Spinal cord (tissue), 10 donors: Measurements from ENCODE around the gene DPH3. TPM values are rescaled to one million over a fixed set of nuclear protein-coding genes. Genes with fewer than 3 reads are reported as not detected.

ENCODE experiments used
- DNase-seq, 6 donors: peaks; one replicate each; pipeline versions ENCODE4 v3.0.0 to v3.0.0-alpha.2; 2013 to 2015; ENCODE audit warnings: low spot score in 6 of 6, low read depth in 4 of 6
- H3K27ac ChIP-seq: one replicate; pipeline ENCODE4 v1.5.1; 2013; ENCODE audit warnings: low read depth, low read length, control low read depth
- H3K27me3 ChIP-seq: one replicate; pipeline ENCODE4 v1.6.1; 2013; ENCODE audit warnings: low read length; ENCODE audit not compliant: control insufficient read depth, insufficient read depth
- H3K36me3 ChIP-seq: one replicate; pipeline ENCODE4 v1.6.1; 2013; ENCODE audit warnings: low read length; ENCODE audit not compliant: control insufficient read depth, insufficient read depth
- H3K4me1 ChIP-seq: one replicate; pipeline ENCODE4 v1.6.1; 2013; ENCODE audit warnings: low read length; ENCODE audit not compliant: control insufficient read depth, insufficient read depth
- H3K4me3 ChIP-seq: one replicate; pipeline ENCODE4 v1.5.1; 2013; ENCODE audit warnings: low read depth, low read length, control low read depth
- H3K9me3 ChIP-seq: one replicate; pipeline ENCODE4 v1.6.1; 2013; ENCODE audit warnings: low read length; ENCODE audit not compliant: control insufficient read depth, insufficient read depth
- whole genome bisulfite sequencing: methylation state at CpG from one replicate; pipeline ENCODE4 v1.1.5; 2013; ENCODE audit warnings: missing lambda C conversion rate; ENCODE audit not compliant: insufficient coverage; 5-methylcytosine and 5-hydroxymethylcytosine counted together
- polyA plus RNA-seq, 2 donors: library from polyadenylated mRNA; unstranded; fragments of 120-200 nt; gene quantifications; one replicate each; pipeline ENCODE4 v1.2.1, GENCODE V29; 2013; ENCODE audit not compliant: insufficient read length in 2 of 2
- total RNA-seq, 2 donors: library from RNA; depleted of rRNA in 1 of 2; stranded (reverse); fragments of 120-200 nt in 1 of 2; fragments of >200 nt in 1 of 2; gene quantifications; one replicate each; pipeline versions ENCODE4 v1.2.3 to v1.2.4, GENCODE V29; 2013 to 2014
- donor health status: healthy.

The DPH3 gene
- total and polyA plus RNA-seq, 4 donors, result 17.9 to 41.6 (median 35.5) TPM

DNA sequence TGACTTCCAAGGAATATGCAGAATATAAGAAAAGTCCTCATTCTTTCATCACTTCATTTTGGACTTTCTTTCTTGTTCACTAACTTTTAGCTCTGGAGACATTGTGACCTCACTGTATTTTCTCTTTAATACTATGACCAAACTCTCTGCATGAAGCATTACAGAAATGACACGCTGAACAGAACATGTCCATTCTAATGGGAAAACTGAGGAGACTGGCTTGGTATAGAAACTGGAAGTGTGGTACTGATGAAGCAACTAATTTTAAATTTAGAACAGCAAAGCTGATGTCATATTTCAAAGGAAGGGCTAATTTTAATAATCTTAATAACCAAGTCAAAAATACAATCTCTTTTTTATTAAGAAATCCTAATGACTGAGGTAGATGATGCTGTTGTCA is 4.7 kb downstream of the DPH3 start:
- H3K4me3 ChIP-seq, result no peak overlapping the region
- WGBS, result no CpG with 5 or more reads among the region's 1 CpG

DNA sequence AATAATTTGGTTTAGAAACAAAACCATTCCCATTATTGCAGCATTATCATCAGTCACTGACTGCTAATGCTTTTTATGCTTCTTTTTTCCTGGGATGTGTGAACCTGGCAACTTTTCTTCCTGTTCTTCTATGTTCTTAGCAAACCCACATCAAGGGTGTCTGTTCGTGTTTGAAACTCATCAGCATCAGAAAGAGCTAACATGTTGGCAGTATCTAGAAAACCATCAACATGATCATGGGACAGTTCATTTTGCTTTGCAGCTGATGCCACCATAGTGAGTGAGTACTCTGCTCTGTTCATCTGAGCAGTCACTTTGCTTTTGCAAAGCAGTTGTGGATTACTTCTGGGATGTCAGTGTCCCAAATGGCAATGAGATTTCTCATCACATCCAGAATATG is 5.9 kb downstream of the DPH3 start:
- peak in 1 of 6 donors; percentile 54 for DNase-seq
- no peak overlapping the region for H3K4me3 ChIP-seq
- H3K27ac ChIP-seq, result no peak overlapping the region
- 100% methylated on average over 1 of the region's 1 CpG for WGBS
- H3K4me1 ChIP-seq, result no peaks in the 10 kb centered on the region
- peaks cover 3% of the 10 kb centered on the region for H3K36me3 ChIP-seq
- H3K27me3 ChIP-seq, result no peaks in the 10 kb centered on the region
- no peaks in the 10 kb centered on the region for H3K9me3 ChIP-seq

More for the DNA sequence above, 4.7 kb downstream of the DPH3 start:
- no peak overlapping the region for H3K27ac ChIP-seq
- H3K9me3 ChIP-seq, result no peaks in the 10 kb centered on the region
- H3K27me3 ChIP-seq, result no peaks in the 10 kb centered on the region
- peaks cover 3% of the 10 kb centered on the region for H3K36me3 ChIP-seq
- DNase-seq, result no peak
- H3K4me1 ChIP-seq, result peaks cover 7% of the 10 kb centered on the region

DNA sequence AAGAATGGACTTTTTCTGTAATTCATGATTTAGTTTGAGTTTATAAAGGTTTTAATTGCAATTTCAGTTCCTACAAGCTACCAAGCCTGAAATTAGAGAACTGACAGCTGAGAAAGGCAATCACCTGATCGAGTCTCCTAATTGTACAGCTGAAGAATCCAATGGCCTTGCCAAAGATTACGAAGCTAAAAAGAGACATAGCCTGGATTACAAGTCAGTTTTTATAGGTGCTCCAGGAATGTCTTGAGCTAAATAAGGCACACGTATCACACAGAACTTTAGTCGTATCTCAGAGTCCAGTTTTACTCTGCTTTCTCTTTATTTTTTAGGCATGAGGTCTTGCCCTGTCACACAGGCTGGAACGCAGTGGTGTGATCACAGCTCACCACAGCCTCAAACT is 6.6 kb downstream of the DPH3 start:
- peaks cover 3% of the 10 kb centered on the region for H3K36me3 ChIP-seq
- 95% methylated on average over 5 of the region's 5 CpGs for WGBS
- H3K27ac ChIP-seq, result no peak overlapping the region
- no peaks in the 10 kb centered on the region for H3K4me1 ChIP-seq
- DNase-seq, result no peak
- H3K4me3 ChIP-seq, result no peak overlapping the region
- no peaks in the 10 kb centered on the region for H3K27me3 ChIP-seq
- H3K9me3 ChIP-seq, result no peaks in the 10 kb centered on the region

DNA sequence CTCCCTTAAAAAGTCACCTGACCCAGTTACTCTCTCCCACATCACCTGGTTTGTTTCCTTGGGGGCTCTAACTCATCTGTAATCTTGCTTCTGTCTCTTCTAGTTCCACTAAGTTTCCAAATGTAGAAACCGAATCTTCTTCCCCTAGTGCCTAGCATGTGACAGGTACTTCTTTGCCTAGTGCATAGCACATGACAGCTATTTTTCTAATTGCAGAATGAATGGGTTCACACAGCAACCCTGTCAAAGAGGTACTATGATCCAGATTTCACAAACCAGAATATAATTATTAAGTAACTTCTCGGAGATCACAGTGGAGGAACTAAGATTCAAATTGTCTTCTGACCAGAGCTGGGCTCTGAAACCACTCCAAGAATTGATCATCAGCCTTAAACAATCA is 7.4 kb downstream of the DPH3 start:
- H3K27ac ChIP-seq, result no peak overlapping the region
- no peak overlapping the region for H3K4me3 ChIP-seq
- H3K27me3 ChIP-seq, result no peaks in the 10 kb centered on the region
- WGBS, result 100% methylated on average over 1 of the region's 2 CpGs
- H3K9me3 ChIP-seq, result no peaks in the 10 kb centered on the region
- no peaks in the 10 kb centered on the region for H3K4me1 ChIP-seq
- DNase-seq, result no peak
- H3K36me3 ChIP-seq, result peaks cover 3% of the 10 kb centered on the region

DNA sequence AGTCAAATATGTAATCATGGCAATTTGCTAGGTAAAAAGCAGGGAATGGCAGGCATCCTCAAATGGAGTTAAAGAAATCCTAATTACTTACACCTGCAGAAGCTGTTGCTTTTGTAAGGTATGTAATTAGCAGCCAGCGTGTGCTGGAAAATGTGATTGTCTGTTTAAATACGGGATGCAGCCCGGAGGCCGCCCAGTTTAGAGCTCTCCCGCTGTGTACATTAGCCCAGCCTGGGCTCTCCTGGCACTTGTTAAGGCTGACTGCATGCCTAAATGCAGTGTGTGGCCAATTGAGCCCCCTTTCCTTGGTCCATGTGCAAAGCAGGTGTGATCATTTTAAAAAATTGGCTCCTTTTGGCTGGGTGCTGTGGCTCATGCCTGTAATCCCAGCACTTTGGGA is 9.0 kb downstream of the DPH3 start:
- H3K4me3 ChIP-seq, result no peak overlapping the region
- no peaks in the 10 kb centered on the region for H3K27me3 ChIP-seq
- no peaks in the 10 kb centered on the region for H3K36me3 ChIP-seq
- H3K4me1 ChIP-seq, result no peaks in the 10 kb centered on the region
- H3K9me3 ChIP-seq, result no peaks in the 10 kb centered on the region
- 36% methylated on average over 5 of the region's 5 CpGs for WGBS
- no peak overlapping the region for H3K27ac ChIP-seq
- peak in 1 of 6 donors; percentile 70 for DNase-seq

DNA sequence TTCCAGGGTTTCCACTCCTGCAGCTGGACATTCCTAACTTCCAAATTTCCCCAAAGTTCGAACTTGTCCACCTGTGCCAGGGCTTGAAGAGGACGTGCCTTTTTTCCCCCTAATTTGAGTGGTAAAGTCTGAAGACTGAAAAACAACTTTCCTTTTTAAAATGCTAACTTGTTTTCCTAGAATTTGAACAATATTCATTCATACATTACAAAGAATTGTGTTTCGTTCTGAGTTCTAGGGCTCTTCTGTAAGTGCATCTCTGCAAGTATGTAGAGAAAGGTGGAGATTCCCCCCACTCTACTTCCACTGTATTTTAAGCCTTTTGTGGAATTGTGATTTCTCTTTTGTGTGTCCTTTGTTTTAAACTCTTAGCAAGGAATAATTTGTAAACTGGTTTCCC is 9.4 kb downstream of the DPH3 start:
- Histone ChIP-seq H3K27ac (no peak overlapping the region), H3K4me3 (no peak overlapping the region), H3K27me3 (no peaks in the 10 kb centered on the region), H3K4me1 (no peaks in the 10 kb centered on the region), H3K36me3 (no peaks in the 10 kb centered on the region), H3K9me3 (no peaks in the 10 kb centered on the region)
- no CpG with 5 or more reads among the region's 3 CpGs for WGBS
- no peak for DNase-seq

DNA sequence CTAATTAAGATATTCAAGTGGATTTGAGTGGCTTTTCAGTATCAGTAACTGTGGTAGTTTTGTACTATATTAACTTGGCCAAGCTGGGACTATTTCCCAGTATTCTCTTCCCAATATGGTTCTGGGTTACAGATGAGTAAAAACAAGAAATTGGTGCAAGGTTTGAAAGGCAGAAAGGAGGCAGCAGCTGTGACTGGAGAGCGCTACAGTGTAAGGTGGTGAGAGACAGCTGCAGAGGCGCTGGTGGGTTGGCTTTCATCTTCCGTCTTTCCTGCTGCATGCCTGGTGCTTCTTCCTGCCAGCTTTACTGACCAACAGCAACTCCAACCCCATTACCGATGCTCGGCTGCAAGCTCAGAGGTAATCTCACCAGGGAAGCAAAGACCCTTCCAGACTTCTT is 9.8 kb downstream of the DPH3 start:
- no peak for DNase-seq
- Histone ChIP-seq H3K36me3 (no peaks in the 10 kb centered on the region), H3K4me3 (no peak overlapping the region), H3K4me1 (no peaks in the 10 kb centered on the region), H3K9me3 (no peaks in the 10 kb centered on the region), H3K27ac (no peak overlapping the region), H3K27me3 (no peaks in the 10 kb centered on the region)
- WGBS, result 60% methylated on average over 5 of the region's 5 CpGs

DNA sequence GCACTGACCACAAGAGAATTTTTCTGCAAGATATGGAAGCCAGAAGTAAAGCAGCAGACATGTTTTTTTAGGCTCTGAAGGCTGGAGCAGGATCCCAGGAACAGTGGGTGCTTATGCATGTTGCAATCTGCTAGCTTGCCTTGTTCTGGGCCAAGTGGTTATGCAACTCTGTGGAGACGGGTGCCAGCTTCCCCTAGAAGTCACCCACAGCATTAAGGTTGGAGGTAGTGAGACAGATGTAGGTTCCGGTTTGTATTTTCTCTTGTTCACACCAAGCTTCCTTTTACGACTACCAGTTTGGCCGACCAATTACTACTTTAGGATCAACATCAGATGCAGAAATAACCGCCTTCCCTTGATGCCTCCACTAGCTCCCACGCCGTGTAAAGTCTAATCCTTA is 11.1 kb downstream of the DPH3 start:
- Histone ChIP-seq H3K4me3 (no peak overlapping the region), H3K9me3 (no peaks in the 10 kb centered on the region), H3K4me1 (no peaks in the 10 kb centered on the region), H3K27ac (no peak overlapping the region), H3K27me3 (no peaks in the 10 kb centered on the region), H3K36me3 (no peaks in the 10 kb centered on the region)
- DNase-seq, result no peak
- 86% methylated on average over 5 of the region's 7 CpGs for WGBS

DNA sequence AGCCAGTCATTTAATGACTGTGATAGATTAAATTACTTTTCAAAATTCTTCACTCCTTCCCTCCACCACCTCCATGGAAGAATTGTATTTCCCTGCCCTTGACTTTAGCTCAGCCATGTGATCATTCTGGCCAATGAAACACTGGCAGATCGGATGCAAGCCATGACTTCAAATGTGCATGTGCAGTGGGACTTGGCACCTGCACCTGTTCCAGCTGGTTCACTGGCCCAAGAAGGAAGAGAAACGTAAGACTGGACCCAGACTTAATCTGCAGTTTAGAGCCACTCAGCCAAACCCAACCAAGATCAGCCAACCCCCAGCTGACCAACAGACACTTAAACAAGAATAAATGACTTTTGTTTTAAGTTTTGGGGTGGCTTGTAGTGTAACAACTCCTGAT is 11.8 kb downstream of the DPH3 start:
- Histone ChIP-seq H3K36me3 (no peaks in the 10 kb centered on the region), H3K27me3 (no peaks in the 10 kb centered on the region), H3K9me3 (no peaks in the 10 kb centered on the region), H3K27ac (no peak overlapping the region), H3K4me3 (no peak overlapping the region), H3K4me1 (no peaks in the 10 kb centered on the region)
- DNase-seq, result no peak
- 62% methylated on average over 1 of the region's 2 CpGs for WGBS

DNA sequence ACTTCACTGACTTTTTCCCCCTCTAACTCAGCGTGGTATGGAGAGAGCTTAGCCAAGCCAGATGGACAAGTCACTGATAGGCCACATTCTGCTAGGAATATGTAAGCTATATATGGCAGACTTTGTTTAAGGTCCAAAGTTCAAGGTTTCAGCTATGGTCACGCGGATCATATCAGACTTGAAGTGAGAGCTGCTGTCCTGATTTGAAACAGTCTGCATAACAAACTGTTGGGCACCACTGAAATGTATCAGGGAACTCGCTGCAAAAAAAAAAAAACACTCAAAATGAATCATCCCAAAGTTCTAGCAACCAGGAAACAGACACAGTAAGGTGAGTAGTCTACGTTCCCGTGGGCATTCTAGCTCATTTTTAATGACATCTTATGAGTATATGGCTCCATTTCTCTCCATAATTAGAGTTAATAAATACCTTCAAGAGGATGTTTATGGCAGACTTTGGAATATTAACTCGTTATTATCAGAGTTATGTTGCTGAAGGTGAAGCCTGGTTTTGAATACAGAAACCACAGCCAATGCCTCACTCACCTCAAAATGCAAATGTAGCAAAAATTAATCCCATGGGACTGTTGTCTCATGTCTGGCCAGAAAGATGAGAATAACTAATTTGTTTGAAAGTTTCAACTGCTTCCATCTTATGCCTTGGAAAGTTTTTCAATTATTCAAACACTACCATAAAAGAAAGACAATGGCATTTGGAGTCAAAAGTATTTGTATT is 12.3 kb downstream of the DPH3 start:
- peak in 1 of 6 donors; percentile 22 for DNase-seq
- Histone ChIP-seq H3K27ac (no peak overlapping the region), H3K9me3 (no peaks in the 10 kb centered on the region), H3K4me3 (no peak overlapping the region), H3K36me3 (no peaks in the 10 kb centered on the region), H3K27me3 (no peaks in the 10 kb centered on the region), H3K4me1 (peaks cover 4% of the 10 kb centered on the region)
- WGBS, result 100% methylated on average over 2 of the region's 7 CpGs
